GM19397 (cell line): ENCODE data around the gene TFDP3.

Experiments
- ATAC-seq: cut with Tn5 transposase; IDR thresholded peaks from one replicate; pipeline ENCODE4 v1.9.1; 2021; ENCODE audit warnings: mild to moderate bottlenecking, moderate library complexity; ENCODE audit not compliant: unreplicated experiment

Gene TFDP3

DNA sequence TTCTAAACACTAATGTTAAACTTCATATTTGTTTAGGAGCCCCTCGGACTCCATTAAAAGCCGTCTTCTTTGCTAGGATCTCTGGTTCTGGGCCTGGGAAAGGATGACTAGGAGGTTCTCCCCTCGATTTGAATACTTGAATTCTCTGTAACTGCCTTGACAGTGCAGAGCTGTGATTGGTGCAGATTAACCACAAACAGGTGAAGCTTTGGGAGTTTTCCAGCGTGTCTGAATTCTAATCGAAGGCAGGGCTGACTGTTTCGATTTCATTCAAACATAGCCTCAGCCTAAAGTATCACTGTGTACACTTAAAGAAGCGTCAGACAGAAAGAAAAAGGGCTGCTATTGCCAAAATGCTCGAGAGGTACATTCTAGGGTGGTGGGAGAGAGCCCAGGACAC lies 29.0 kb downstream of the TFDP3 start:
- ATAC-seq, result no peak

DNA sequence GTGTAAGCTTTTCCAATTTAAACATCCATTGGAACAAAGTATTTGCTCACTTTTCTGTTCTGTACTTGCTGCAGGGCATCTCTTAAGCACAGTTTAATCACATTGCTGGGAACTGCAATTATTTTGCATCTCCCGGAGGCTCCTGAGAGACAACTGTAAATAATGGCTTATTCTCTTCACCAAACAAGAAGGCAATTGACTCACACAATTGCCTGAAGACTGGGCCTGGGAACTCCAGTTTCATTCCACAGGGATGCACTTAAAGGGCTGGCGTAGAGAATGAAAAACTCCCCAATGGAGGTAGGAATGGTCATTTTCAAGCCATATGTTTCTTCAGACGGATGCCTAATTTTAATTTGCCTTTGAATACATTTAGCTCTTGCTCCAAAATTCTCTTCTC lies 29.5 kb downstream of the TFDP3 start:
- ATAC-seq, result no peak

DNA sequence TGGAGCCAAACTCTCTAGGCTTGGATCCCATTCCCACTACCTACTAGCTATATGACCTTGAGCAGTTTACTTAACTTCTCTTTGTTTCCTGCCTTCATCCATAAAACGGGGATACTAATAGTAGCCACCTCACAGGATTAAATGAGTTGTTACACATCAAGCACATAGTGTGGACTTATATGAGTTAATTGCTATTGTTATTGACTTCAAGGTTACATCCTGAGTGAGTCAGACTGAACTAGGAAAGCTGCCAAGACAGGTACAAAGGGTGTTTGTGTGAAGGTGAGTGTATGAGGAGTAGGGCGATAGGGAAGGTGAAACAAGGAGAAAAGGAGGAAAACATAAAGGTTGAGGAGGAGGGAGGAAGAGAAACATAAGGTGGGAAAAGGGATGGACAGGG lies 32.2 kb downstream of the TFDP3 start:
- no peak for ATAC-seq

DNA sequence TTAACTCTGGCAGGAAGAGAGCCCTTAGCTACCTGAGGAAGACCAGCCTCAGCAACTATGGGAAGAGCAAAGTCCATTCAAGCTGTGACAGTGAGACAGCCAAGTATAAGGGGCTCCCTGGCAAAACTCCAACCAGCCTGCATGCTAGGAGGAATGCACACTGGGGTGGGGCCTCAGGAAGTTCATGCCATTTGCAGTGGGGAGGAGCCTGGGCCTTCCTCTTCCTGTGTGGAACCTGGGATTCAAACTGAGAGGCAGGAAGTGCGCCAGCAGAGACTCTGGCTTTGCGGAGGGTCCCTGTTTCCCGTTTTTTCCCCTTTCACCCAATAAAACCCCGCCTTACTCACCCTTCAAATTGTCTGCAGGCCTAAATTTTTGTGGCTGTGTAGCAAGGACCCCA lies 33.0 kb downstream of the TFDP3 start:
- ATAC-seq, result no peak

DNA sequence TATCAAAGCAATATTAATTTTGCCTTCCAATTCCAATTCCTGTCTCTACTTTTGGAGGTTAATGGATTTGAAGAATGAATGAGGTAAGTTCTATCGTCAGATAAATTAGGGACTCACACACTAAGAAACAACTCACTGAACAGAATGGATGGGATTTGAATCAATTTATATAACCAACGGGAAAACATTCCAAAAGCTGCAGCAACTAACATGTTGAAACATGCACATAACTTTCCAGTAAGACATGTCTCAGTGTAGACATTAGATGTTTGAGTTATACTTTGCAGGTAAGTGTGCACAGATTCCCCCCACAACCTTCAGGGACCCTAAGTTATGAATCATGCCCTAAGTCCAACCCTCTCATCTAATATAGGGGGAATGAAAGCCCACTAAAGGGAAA lies 34.3 kb downstream of the TFDP3 start:
- no peak for ATAC-seq

DNA sequence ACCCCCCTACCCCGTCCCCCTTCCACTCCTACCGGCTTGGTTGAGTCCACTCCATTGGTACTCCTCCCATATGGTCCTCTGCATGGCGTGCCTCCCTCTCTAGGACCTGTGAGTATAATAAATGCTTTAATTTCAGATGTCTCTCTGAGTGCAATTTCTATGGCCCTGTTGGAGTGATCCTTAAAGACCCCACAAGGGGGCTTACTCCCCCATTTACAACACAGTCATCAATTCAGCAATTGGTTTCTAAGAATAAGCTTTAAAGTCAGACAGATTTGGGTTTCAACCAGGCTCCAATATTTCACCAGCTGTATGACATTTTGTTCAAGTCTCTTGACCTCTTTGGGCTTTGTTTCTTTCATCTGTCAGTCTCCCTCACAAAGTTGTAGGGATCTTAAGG lies 38.7 kb downstream of the TFDP3 start:
- ATAC-seq, result no peak

DNA sequence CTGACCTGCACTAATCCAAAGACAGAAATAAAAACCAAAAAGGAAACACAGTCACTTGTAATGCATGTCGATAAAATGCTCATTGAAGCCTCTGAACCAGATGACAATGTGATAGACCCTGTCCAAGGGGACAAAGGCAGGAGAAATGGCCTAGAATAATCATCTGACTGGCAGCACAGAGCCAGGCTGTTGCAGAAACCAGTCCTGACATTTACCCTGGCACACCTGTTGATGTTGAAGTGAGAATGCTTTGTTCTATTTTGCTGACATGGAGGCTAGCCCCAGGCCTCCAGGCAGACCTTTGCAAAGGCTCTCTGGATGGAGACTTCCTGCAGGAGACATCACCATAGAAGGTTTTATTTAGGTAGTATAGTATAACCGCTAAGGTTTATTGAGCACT lies 41.0 kb downstream of the TFDP3 start:
- ATAC-seq, result no peak

DNA sequence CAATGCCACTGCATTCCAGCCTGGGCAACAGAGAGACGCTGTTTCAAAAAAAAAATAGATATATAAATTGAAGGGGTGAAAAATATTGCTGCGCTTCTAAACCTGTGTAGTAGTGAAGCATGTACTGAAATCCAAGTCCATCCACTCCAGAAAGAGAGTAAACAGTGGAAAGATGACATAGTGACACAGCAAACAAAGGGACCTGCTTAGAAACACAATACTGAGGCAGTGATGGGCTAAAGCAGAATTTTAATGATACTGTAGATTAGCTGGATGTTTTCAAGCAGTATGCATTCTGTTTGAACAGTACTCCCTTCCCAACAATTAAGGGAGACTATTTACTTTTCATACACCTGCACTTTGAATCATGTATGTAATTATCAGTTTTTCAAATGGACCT lies 42.5 kb downstream of the TFDP3 start:
- no peak for ATAC-seq

DNA sequence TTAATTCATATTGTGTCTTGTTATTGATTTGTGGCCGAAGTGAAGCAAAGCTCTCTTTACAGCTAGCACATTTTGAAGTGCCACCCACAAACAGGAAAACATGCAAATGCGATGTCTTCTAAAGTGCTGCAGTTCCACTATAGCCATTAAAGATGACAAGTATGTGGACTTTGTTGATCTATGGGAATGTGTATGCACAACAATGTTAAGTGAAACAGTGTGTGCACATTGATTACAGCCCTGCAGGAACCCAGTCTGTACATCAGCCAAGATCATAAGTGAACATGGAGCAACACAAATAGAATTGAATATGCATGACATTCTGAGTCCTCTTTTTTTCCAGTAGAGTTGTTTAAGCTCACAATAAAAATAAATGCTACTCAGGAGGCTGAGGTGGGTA lies 43.0 kb downstream of the TFDP3 start:
- no peak for ATAC-seq

DNA sequence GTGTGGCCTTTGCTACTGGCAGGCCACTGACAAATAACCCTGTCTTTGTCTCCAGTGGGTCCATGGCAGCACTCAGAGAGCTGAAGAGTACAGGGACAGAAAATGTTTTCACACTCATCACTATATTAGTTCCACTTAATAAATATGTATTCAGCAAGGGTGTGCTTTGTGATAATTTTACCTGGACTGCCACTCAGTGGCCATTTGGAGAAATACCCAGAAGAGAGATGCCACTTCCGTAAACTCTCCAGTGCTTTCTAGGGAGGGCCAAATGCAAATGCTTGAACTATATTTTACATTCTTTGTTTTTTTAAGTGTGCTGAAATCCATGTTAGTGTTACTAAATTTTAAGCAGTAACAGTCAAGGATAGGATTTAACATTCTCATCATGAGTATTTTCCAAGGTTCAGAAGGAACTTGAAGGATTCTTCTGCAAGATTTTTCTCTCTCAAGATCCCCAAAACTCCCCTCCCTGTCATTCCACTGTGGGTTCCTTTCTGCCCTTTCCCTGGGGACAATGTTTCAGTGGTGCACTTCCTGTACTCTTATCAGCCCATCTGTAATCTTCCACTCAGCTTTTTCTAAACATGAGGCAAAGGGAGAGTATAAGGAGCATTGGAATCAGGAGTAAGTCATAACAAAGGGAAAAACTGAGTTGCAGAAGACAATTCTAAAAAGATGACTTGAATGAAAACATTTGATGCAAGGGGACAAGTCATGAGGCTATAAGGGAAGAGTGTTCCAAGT lies 46.0 kb downstream of the TFDP3 start:
- no peak for ATAC-seq
